Right kidney (tissue), 1 donor: ENCODE results near the gene ZEB2.

ENCODE experiments used
- DNase-seq: peaks from one replicate; pipeline ENCODE4 v3.0.0-alpha.2; 2016

Gene ZEB2

GRCh38 chr2:144356402-144356801 lies 163.5 kb downstream of the ZEB2 start:
- no peak for DNase-seq

GRCh38 chr2:144354953-144355352 lies 165.0 kb downstream of the ZEB2 start:
- DNase-seq, result no peak

DNA sequence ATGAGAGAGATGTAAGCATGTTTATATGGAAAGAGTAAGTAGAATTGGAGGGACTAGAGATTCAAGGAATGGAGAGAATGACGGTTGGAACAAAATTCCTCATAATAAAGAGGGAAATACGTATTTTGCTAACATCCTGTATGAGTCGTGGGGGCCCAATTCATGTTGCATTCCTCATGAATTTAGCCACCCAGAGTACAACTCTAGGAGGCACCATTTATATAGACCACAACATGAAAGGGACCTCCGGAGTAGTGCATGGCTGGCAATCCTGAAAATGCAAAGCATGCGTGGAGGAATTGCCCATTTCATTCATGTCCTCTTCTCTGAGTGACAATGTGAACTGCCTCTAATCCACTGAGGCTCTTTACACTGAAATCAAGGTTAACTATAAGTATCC lies 168.2 kb downstream of the ZEB2 start:
- no peak for DNase-seq

DNA sequence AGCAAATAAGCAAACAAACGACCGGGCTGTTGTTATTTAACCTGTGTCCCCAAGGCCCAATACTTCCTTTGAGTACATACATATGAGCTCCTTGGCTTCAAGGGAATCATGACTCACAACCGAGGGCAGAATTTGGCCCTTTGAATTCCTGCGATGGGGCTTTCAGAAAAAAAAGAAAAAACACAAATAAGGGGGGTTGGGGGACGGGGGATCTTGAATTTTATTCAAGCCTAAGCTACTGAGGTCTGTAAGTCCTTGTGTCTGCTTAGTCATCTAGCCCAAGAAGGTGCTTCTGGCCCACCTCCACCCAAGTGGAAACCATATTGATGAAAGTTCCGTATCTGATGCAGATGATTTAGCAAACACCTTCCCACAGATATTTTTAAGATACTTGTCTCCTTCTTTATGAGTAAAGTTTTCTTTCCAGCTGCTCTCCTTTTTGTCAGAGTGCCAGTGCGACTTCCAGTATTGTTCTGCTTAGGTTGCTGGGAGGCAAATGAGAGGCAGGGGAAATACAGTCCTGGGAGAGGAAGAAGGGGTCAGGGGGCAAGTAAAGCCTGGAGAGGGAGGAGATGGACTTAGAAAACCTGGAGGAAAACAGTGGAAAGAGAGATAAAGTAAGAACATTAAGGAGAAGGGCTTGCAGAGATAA lies 169.6 kb downstream of the ZEB2 start:
- no peak for DNase-seq

DNA sequence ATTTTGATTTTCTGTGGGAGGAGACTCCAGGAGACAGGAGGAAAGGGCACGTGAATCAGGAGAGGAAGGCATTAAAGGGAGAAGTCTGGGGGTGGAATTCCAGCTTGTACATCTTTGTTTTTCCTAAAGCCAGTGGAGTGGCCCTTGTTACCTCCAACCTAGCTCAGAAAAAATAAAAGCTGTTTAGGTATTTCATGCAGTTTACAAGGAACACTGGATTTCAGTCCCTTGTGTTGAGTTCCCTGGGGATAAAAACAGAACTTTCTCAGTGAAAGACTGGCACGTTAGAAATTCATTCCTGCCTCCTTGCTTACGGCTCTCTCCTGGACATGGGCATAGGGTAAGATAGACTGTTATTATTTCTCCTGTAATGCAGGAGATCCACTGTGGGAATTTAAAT lies 170.2 kb downstream of the ZEB2 start:
- DNase-seq, result peak; percentile 29

DNA sequence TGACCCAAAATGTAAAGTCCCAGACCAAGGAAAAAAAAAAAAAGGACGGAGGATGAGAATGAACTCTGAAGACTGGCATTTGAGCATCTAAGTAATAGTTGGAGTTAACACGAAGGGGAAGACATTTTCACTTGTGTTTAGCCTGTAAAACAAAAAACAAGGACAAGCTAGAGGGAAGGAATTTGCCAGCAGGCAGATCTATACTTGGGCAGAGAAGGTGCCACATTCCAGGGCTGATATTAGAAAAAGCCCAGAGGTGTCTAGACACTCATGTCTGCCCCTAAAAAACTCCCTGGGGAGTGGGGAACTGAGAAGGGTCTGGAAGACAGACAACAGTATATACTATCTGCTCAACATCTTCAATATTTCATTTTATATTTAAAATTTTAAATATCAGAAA lies 171.1 kb downstream of the ZEB2 start:
- no peak for DNase-seq

DNA sequence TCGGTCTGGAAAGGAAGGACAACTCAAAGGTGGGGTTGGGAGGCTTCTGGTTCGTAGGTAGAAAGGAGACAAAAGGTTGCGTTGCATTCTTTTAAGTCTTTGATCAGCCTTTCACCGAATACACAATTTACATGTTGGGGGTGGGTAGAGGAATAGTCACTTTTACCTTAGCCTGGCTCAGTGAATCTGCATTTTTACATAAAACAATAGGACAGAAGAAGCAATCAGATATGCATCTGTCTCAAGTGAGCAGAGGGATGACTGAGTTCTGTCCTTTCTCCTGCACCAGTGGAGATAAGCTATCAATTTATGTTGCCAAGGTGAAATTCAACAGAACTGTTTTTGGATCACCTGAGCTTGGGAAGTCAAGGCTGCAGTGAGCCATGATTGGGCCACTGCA lies 173.7 kb downstream of the ZEB2 start:
- DNase-seq, result no peak

- no peak for DNase-seq
Measured at GRCh38 chr2:144343145-144343544, 176.8 kb downstream of the ZEB2 start.

DNA sequence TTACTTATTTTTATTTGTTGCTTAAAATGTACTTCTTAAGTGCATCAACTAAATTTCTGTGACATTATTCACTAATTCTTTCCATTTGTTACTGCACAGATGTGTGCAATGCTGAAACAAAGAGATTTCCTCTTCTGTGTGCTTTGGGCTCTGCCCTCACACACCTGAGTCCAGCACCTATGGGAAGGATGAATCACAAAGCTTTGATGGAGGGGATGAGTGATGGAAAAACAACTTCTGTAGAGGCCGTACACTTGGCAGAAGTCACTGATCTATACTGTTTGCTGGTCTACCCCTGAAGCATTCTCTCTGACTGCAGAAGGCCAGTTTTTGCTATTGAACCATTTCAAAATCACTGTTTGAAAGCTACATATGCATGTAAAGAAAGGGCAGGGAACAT lies 178.4 kb downstream of the ZEB2 start:
- no peak for DNase-seq

DNA sequence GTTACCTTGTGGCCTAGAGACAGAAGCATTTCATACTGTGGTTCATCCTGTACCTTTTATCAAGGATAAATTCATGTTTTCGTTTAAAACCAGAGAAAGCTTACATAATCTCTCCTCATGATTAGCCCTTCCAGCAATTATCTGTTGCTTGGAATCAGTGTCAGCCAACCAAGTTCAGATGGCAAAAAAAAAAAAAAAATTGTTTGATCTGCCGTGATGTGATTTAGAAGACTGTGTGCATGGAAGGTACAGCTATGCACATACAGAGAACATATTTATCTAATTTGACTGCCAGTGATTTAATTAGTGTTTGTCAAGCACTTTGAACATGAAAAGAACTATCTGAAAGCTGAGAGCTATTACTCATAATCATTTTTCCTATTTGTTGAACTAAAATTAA lies 180.9 kb downstream of the ZEB2 start:
- DNase-seq, result no peak

- no peak for DNase-seq
Measured at GRCh38 chr2:144334551-144334950, 185.4 kb downstream of the ZEB2 start.
